GM12874 (cell line): ENCODE results near the gene ROCK2.

Experiments used
- CTCF ChIP-seq: IDR thresholded peaks from 2 replicates; pipeline ENCODE4 v1.5.1; 2011; ENCODE audit warnings: low read depth, mild to moderate bottlenecking, control low read depth, low read length, moderate library complexity; ENCODE audit not compliant: insufficient read depth

ROCK2 gene

GRCh38 chr2:11140492-11140891, 203.9 kb downstream of the ROCK2 start:
- no peak for TF ChIP-seq CTCF

- TF ChIP-seq CTCF = no peak
Observed at GRCh38 chr2:11134349-11134748, 210.1 kb downstream of the ROCK2 start.

GRCh38 chr2:11133936-11134320, 210.5 kb downstream of the ROCK2 start:
- no peak for TF ChIP-seq CTCF

- no peak for TF ChIP-seq CTCF
Observed at GRCh38 chr2:11133238-11133935, 211.0 kb downstream of the ROCK2 start.

GRCh38 chr2:11132036-11132671, 212.3 kb downstream of the ROCK2 start:
- TF ChIP-seq CTCF = no peak

GRCh38 chr2:11131166-11131920, 213.1 kb downstream of the ROCK2 start:
- no peak for TF ChIP-seq CTCF
